ENCODE data around the gene ARFIP1.

ARFIP1 gene

GRCh38 chr4:152939621-152940020 lies 159.9 kb downstream of the ARFIP1 start:
- DNase-seq (ENCODE audit: low spot score): no peak

GRCh38 chr4:152940461-152940860 lies 160.7 kb downstream of the ARFIP1 start:
- DNase-seq (ENCODE audit: low spot score): no peak

GRCh38 chr4:152941411-152941810 lies 161.7 kb downstream of the ARFIP1 start:
- DNase-seq (ENCODE audit: low spot score): no peak

GRCh38 chr4:152942346-152942745 lies 162.6 kb downstream of the ARFIP1 start:
- DNase-seq (ENCODE audit: low spot score): no peak

DNA sequence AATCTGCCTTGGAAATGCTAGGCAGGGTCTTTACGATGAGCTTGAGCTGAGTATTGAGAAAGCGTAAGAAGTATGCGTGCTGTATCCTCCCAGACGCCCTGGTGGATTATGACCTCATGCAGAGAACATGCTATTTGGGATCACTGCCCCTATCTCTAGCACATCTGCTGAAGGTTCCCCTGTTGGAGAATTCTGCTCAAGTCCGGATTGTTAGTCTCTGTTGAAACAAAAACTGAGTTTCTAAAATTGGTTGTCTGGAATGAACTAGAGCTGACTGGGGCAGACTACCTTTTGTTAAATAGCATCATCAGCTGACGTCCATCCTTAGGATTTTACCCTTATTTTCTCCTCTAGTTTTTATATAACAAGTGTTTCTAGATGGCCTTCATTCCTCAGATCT lies 163.9 kb downstream of the ARFIP1 start:
- DNase-seq (ENCODE audit: low spot score): no peak

DNA sequence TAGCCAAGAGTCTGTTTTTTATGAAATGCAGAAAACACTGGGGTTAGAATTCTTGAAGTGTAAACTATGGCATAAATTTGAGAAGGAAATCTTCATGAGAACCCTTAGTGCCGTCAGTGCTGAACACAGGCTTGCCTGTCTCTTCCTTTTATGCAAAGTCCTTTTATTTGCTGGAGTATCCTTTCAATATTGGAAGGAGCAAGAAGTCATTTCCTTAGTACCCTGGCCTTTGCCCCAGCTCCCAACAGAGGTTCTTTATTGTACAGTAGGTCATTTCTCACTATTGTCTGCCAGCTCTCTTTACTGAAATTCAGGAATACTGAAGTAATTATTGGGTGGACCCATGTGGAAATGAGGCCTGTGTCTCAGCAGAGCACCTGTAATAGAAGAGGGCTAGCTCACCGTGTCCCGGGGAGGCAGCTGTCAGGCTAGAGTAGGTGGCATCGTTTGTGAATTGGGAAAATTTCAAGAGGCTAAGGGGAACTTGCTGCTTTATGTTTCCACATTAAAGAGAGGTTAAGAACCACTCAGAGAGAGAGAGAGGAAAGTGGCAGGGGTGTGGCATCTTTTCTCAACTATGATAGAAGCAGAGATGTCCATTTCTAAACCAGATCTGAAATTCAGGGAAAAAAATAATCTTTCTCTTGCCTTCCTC lies 165.0 kb downstream of the ARFIP1 start:
- no peak for DNase-seq (ENCODE audit: low spot score)

DNA sequence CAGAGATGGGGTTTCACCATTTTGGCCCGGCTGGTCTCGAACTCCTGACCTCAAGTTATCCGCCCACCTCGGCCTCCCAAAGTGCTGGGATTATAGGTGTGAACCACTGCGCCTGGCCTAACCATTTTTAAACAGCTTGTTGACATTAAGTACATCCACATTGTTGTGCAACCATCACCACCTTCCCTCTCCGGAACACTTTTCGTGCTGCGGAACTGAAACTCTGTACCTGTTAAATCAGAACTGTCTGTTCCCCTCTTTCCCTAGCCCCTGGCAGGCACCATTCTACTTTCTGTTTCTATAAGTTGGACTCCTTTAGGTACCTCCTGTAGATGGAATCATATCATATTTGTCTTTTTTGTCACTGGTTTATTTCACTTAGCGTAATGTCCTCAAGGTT lies 165.9 kb downstream of the ARFIP1 start:
- no peak for DNase-seq (ENCODE audit: low spot score)

GRCh38 chr4:152946446-152946845 lies 166.7 kb downstream of the ARFIP1 start:
- DNase-seq (ENCODE audit: low spot score): no peak

DNA sequence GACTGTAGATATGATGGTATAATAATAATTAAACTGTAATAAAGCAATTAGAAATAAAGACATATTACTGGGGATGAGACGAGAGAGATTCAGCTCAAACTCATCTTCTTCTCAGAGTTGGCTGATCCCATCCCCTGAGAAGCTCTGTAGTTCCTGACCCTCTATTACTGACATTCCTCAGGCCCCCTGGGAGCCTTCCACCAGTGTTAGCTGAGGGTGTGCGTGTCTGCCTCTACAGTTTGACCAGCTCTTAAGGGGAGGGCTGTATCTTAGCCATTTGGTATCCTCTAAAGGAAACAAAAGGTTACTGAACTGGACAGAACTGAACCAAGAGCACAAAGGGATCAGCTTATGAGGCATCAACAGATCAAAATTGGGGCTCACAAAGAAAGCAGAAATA lies 167.6 kb downstream of the ARFIP1 start:
- no peak for DNase-seq (ENCODE audit: low spot score)

DNA sequence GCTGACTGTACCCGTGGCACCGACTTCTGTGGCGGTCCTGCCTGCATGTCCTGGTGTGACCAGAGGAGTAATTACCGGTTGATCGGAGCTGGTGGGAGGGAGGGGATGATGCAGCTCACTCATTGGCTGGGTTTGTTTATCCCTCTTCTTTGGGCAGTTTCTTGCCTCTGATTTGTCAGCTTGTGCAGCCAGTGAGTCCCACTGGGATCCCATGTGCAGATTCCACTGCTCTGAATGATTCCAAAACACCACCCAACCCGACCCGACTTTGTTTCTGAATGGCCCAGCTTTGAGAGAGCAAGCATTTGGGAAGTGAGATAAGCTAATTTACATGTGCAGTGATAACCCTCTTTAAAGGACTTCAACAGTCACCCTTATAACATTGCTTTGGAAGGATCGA lies 170.2 kb downstream of the ARFIP1 start:
- DNase-seq (ENCODE audit: low spot score): no peak

GRCh38 chr4:152950402-152951274 lies 170.9 kb downstream of the ARFIP1 start:
- DNase-seq (ENCODE audit: low spot score): no peak

DNA sequence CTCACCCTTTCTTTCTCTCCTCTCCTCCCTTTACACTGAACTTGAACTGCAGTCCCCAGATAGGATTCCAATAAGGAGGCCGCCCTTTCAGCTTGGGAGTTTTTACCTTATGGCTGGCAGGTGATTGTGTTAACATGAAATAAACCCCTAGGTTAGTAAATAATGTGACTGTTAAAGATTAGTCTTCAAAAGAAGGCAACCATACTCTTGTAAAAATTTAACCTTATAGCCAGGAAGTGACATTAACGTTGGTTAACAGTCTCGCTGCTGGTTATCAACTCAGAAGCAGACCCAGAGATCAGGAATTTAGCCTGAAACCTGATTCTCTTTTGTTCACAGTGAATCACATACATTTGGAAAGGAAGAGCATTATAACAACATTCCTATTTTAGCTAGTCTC lies 171.6 kb downstream of the ARFIP1 start:
- no peak for DNase-seq (ENCODE audit: low spot score)

GRCh38 chr4:152953514-152953913 lies 173.8 kb downstream of the ARFIP1 start:
- DNase-seq (ENCODE audit: low spot score): no peak

GRCh38 chr4:152954741-152955140 lies 175.0 kb downstream of the ARFIP1 start:
- no peak for DNase-seq (ENCODE audit: low spot score)

GRCh38 chr4:152956147-152956546 lies 176.4 kb downstream of the ARFIP1 start:
- DNase-seq (ENCODE audit: low spot score): no peak

GRCh38 chr4:152956650-152957436 lies 177.1 kb downstream of the ARFIP1 start:
- DNase-seq (ENCODE audit: low spot score): no peak

- no peak for DNase-seq (ENCODE audit: low spot score)
These were observed 177.8 kb downstream of the ARFIP1 start for GRCh38 chr4:152957437-152958171.

GRCh38 chr4:152959080-152959479 lies 179.3 kb downstream of the ARFIP1 start:
- no peak for DNase-seq (ENCODE audit: low spot score)

- no peak for DNase-seq (ENCODE audit: low spot score)
These were observed 180.3 kb downstream of the ARFIP1 start for GRCh38 chr4:152960082-152960481.

GRCh38 chr4:152961014-152961772 lies 181.4 kb downstream of the ARFIP1 start:
- DNase-seq (ENCODE audit: low spot score): no peak

GRCh38 chr4:152961773-152962115 lies 182.0 kb downstream of the ARFIP1 start:
- no peak for DNase-seq (ENCODE audit: low spot score)
